IMR-90 (cell line): Measurements from ENCODE around the gene USH1G. TPM values are rescaled to one million over a fixed set of nuclear protein-coding genes. Genes with fewer than 3 reads are reported as not detected.

ENCODE experiments used
- ATAC-seq: fragments of 200-7000 bp; cut with Tn5 transposase; 2 replicates; pipeline ENCODE4 v1.9.1; 2020; ENCODE audit warnings: low read depth, mild to moderate bottlenecking, moderate library complexity
- BruUV-seq: library from RNA; stranded (reverse); fragments of 400-500 nt; replicated peaks from 2 replicates; lab custom pipeline; 2021; lab: Mats Ljungman, UMichigan
- CTCF ChIA-PET: fragments of 300-600 bp; formaldehyde crosslinking; extraction: SDS; loops from one replicate; lab custom pipeline; 2021; ENCODE audit warnings: antibody characterized with exemption; lab: Yijun Ruan, JAX
- POLR2A ChIA-PET: fragments of 300-600 bp; sonication (Branson Sonifier 250); formaldehyde crosslinking; loops from one replicate; lab custom pipeline; 2022; ENCODE audit warnings: antibody characterized with exemption; ENCODE audit not compliant: unreplicated experiment; lab: Charles Lee
- DNase-seq: peaks from one replicate; pipeline ENCODE4 v3.0.0; 2013
- H2AFZ ChIP-seq: replicated peaks from 2 replicates; pipeline ENCODE3; 2013; ENCODE audit warnings: low read length, mild to moderate bottlenecking; ENCODE audit not compliant: poor library complexity
- H2AK5ac ChIP-seq: 2 replicates; pipeline ENCODE4 v1.6.1; 2013; ENCODE audit warnings: low read depth, low read length, inconsistent platforms
- H2AK9ac ChIP-seq: replicated peaks from 2 replicates; pipeline ENCODE3; 2013; ENCODE audit warnings: mild to moderate bottlenecking, low read depth, low read length, moderate library complexity; ENCODE audit not compliant: poor library complexity
- H2BK120ac ChIP-seq: 2 replicates; pipeline ENCODE4 v1.6.1; 2013; ENCODE audit warnings: low read depth, low read length, inconsistent platforms
- H2BK15ac ChIP-seq: 3 replicates; pipeline ENCODE4 v1.6.1; 2013; ENCODE audit warnings: low read depth, low read length, inconsistent platforms
- H2BK20ac ChIP-seq: 2 replicates; pipeline ENCODE4 v1.6.1; 2013; ENCODE audit warnings: low read depth, mild to moderate bottlenecking, inconsistent platforms, low read length, moderate library complexity
- H2BK5ac ChIP-seq: 2 replicates; pipeline ENCODE4 v1.6.1; 2013; ENCODE audit warnings: mild to moderate bottlenecking, low read depth, low read length, inconsistent platforms; ENCODE audit not compliant: poor library complexity, severe bottlenecking
- H3K14ac ChIP-seq: replicated peaks from 2 replicates; pipeline ENCODE4 v1.6.1; 2013; ENCODE audit warnings: low read depth, low read length, inconsistent platforms
- H3K18ac ChIP-seq: 2 replicates; pipeline ENCODE4 v1.6.1; 2013; ENCODE audit warnings: low read depth, low read length, control low read depth
- H3K23ac ChIP-seq: 2 replicates; pipeline ENCODE4 v1.6.1; 2013; ENCODE audit warnings: low read depth, low read length, inconsistent platforms
- H3K27ac ChIP-seq: 2 replicates; pipeline ENCODE4 v1.5.1; 2013; ENCODE audit warnings: mild to moderate bottlenecking, control low read depth, low read length; ENCODE audit not compliant: insufficient read depth
- H3K27me3 ChIP-seq: 2 replicates; pipeline ENCODE4 v1.6.1; 2013; ENCODE audit warnings: low read length; ENCODE audit not compliant: control insufficient read depth, insufficient read depth
- H3K36me3 ChIP-seq: 2 replicates; pipeline ENCODE4 v1.6.1; 2013; ENCODE audit warnings: low read length, mixed read lengths; ENCODE audit not compliant: control insufficient read depth, insufficient read depth
- H3K4ac ChIP-seq: 2 replicates; pipeline ENCODE4 v1.6.1; 2013; ENCODE audit warnings: low read depth, low read length, inconsistent platforms
- H3K4me1 ChIP-seq: 2 replicates; pipeline ENCODE4 v1.6.1; 2013; ENCODE audit warnings: low read length, mixed read lengths; ENCODE audit not compliant: control insufficient read depth, insufficient read depth
- H3K4me2 ChIP-seq: 2 replicates; pipeline ENCODE4 v1.6.1; 2013; ENCODE audit warnings: low read depth, mild to moderate bottlenecking, control low read depth, low read length, moderate library complexity
- H3K4me3 ChIP-seq: 2 replicates; pipeline ENCODE4 v1.5.1; 2013; ENCODE audit warnings: low read depth, mild to moderate bottlenecking, control low read depth, low read length, moderate library complexity; ENCODE audit not compliant: insufficient read depth
- H3K56ac ChIP-seq: 2 replicates; pipeline ENCODE4 v1.6.1; 2013; ENCODE audit warnings: low read length, inconsistent platforms; ENCODE audit not compliant: insufficient read depth; ENCODE audit errors: extremely low read depth
- H3K79me1 ChIP-seq, 2 experiments: 2 replicates each; pipeline ENCODE4 v1.6.1; 2013; ENCODE audit warnings: low read length in 2 of 2, inconsistent platforms in 1 of 2, low read depth in 1 of 2
- H3K9ac ChIP-seq: 2 replicates; pipeline ENCODE4 v1.6.1; 2013; ENCODE audit warnings: low read depth, low read length, control low read depth
- H3K9me1 ChIP-seq: 2 replicates; pipeline ENCODE4 v1.6.1; 2013; ENCODE audit warnings: low read length, inconsistent platforms; ENCODE audit not compliant: insufficient read depth
- H3K9me3 ChIP-seq: 2 replicates; pipeline ENCODE4 v1.6.1; 2013; ENCODE audit warnings: low read length; ENCODE audit not compliant: control insufficient read depth, insufficient read depth
- H4K20me1 ChIP-seq: 2 replicates; pipeline ENCODE4 v1.6.1; 2013; ENCODE audit warnings: low read length, inconsistent platforms; ENCODE audit not compliant: insufficient read depth
- H4K5ac ChIP-seq: 2 replicates; pipeline ENCODE4 v1.6.1; 2013; ENCODE audit warnings: mild to moderate bottlenecking, low read depth, low read length, control low read depth
- H4K8ac ChIP-seq, 2 experiments: 2 replicates each; pipeline ENCODE4 v1.6.1; 2013; ENCODE audit warnings: low read depth in 2 of 2, low read length in 2 of 2, control low read depth in 1 of 2, inconsistent platforms in 1 of 2
- H4K91ac ChIP-seq: 2 replicates; pipeline ENCODE4 v1.6.1; 2013; ENCODE audit warnings: low read depth, low read length, inconsistent platforms; ENCODE audit not compliant: insufficient read depth
- BHLHE40 ChIP-seq: fragments of 150-350 bp; IDR thresholded peaks from 2 replicates; pipeline ENCODE4 v1.6.1; 2016; ENCODE audit warnings: mild to moderate bottlenecking, low read depth, low read length
- CEBPB ChIP-seq: IDR thresholded peaks from 2 replicates; pipeline ENCODE4 v1.6.1; 2012; ENCODE audit warnings: low read depth, low read length, improper control_type of control experiment
- FOS ChIP-seq: fragments of 150-350 bp; IDR thresholded peaks from 2 replicates; pipeline ENCODE4 v1.6.1; 2016; ENCODE audit warnings: low read depth, low read length
- MAFK ChIP-seq: IDR thresholded peaks from 2 replicates; pipeline ENCODE4 v1.6.1; 2012; ENCODE audit warnings: low read depth, low read length, improper control_type of control experiment
- MAZ ChIP-seq: IDR thresholded peaks from 2 replicates; pipeline ENCODE4 v1.6.1; 2012; ENCODE audit warnings: low read depth, mild to moderate bottlenecking, low read length, improper control_type of control experiment, moderate library complexity, borderline replicate concordance
- RAD21 ChIP-seq: IDR thresholded peaks from 2 replicates; pipeline ENCODE4 v1.6.1; 2012; ENCODE audit warnings: low read length, improper control_type of control experiment
- SMC3 ChIP-seq: fragments of 150-350 bp; IDR thresholded peaks from 2 replicates; pipeline ENCODE4 v1.6.1; 2016; ENCODE audit warnings: low read depth, mild to moderate bottlenecking, antibody characterized with exemption, low read length, moderate library complexity
- USF2 ChIP-seq: fragments of 150-350 bp; IDR thresholded peaks from 2 replicates; pipeline ENCODE4 v1.6.1; 2017; ENCODE audit warnings: mild to moderate bottlenecking, antibody characterized with exemption, low read length, low read depth
- WGBS, 2 experiments: methylation state at CpG; one replicate each; pipeline versions ENCODE4 v1.1.5 to v1.1.7; 2013; ENCODE audit warnings: missing lambda C conversion rate in 2 of 2; ENCODE audit not compliant: insufficient read length in 1 of 2; ENCODE audit errors: extremely low coverage in 2 of 2; 5-methylcytosine and 5-hydroxymethylcytosine counted together
- dilution Hi-C: fragments of 300-500 bp; cut with HindIII; formaldehyde crosslinking; loops from one replicate; pipeline ENCODE4 v1.14.3; 2018; ENCODE audit warnings: low sequenced_read_pairs; ENCODE audit not compliant: unreplicated experiment
- in situ Hi-C: fragments of 300-500 bp; cut with MboI; formaldehyde crosslinking; loops from 3 replicates; pipeline ENCODE4 v1.14.3; 2019; ENCODE audit warnings: low sequenced_read_pairs, inconsistent platforms, mixed read lengths
- intact Hi-C: fragments of 100-400 bp; cut with micrococcal nuclease; formaldehyde crosslinking; loops from 2 replicates; pipeline ENCODE4 v1.10.0; 2022
- polyA plus RNA-seq, 3 experiments: library from polyadenylated mRNA; depleted of rRNA; stranded (reverse); fragments of >200 nt; gene quantifications; 2 replicates each; pipeline ENCODE4 v1.2.3, GENCODE V29; 2012; ENCODE audit warnings: low replicate concordance in 1 of 3
- total RNA-seq: library from RNA; depleted of rRNA; stranded (reverse); fragments of >200 nt; gene quantifications from 2 replicates; pipeline ENCODE4 v1.2.3, GENCODE V29; 2012

USH1G gene
- total and polyA plus RNA-seq, 2 of the 4 experiments (the other 2 are of a cell fraction), result not detected

GRCh38 chr17:74956093-74956492, 33.0 kb upstream of the USH1G start:
- WGBS, 2 experiments, result no CpG with 5 or more reads among the region's 4 CpGs
- Histone ChIP-seq H3K9ac (no peak overlapping the region), H2AK9ac (no peak overlapping the region), H3K23ac (no peak overlapping the region), H2BK20ac (no peak overlapping the region), H3K9me3 (no peaks in the 10 kb centered on the region), H3K9me1 (no peaks in the 10 kb centered on the region), H3K56ac (no peak overlapping the region), H2BK120ac (no peak overlapping the region), H4K91ac (no peak overlapping the region), H2BK15ac (no peak overlapping the region), H3K4ac (no peak overlapping the region), H3K4me1 (0 out of 2 replicates have a peak, but pooled peaks cover 1% of the 10 kb centered on the region), H3K27me3 (peaks cover 34% of the 10 kb centered on the region), H4K8ac (no peak overlapping the region), H2AK5ac (no peak overlapping the region), H3K14ac (no peak overlapping the region), H3K27ac (no peak overlapping the region), H3K36me3 (no peaks in the 10 kb centered on the region), H4K20me1 (no peaks in the 10 kb centered on the region), H2AFZ (no peak overlapping the region), H4K5ac (no peak overlapping the region), H3K4me2 (no peak overlapping the region), H3K4me3 (no peak overlapping the region), H2BK5ac (no peak overlapping the region), H3K18ac (no peak overlapping the region), H3K79me1 (no peaks in the 10 kb centered on the region)
- BruUV-seq, result no TSS peak
- dilution Hi-C loops, result no loop called here
- no peak for DNase-seq
- intact Hi-C loops, result no loop called here
- ChIA-PET CTCF (no interaction called here), POLR2A (no interaction called here)
- no peak for ATAC-seq
- in situ Hi-C loops, result loop anchor here (10.0 kb wide), 1 partner anchor 211 kb away; the partner anchor contains the start of gene NHERF1
- TF ChIP-seq MAZ (no peak), USF2 (no peak), MAFK (no peak), RAD21 (no peak), FOS (no peak), CEBPB (no peak), BHLHE40 (no peak), SMC3 (no peak)
